ENCODE measurements around the gene IQCC. TPM values are rescaled to one million over a fixed set of nuclear protein-coding genes. Genes with fewer than 3 reads are reported as not detected.
A peak's percentile ranks its signal among the peaks of the same experiment; 100 is the strongest.

Gene IQCC
- polyA plus RNA-seq, 3 donors from 2014 or later, result 0.29 to 0.85 TPM; not detected in 1

DNA sequence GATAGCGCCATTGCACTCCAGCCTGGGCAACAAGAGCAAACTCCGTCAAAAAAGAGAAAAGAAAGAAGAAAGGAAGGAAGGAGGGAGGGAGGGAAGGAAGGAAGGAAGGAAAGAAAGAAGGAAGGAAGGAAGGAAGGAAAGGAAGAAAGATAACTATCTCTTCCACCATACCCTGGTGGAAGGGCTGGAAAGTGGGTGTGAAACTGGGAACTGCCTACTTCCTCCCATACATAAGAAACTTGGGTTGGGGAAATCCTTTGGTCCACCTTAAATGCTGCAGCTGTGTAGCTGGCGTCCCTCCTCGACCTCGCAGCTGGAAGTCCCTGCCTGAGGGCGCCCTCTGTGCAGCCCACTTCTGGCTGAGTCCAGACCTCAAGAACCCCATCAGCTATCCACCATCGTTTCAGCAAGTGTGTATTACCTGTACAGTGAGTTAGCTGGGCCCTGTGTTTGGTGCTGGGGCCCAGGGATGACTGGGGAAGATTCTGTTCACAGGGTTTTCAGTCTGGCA, 36.9 kb downstream of the IQCC start:
- H3K4me1 Mint-ChIP-seq, result peaks cover 15 to 31% of the 10 kb centered on the region in 2 donors
- peak overlapping the region in 4 of 5 donors; percentile 23 to 41 (median 34) for H3K4me3 Mint-ChIP-seq
- no peak for DNase-seq
- peak overlapping the region in 1 of 6 donors; percentile 61 for H3K27ac Mint-ChIP-seq
- H3K27me3 Mint-ChIP-seq (ENCODE audit: low read depth in 3 of 3), result no peaks in the 10 kb centered on the region
- no peaks in the 10 kb centered on the region for H3K9me3 Mint-ChIP-seq
- no peaks in the 10 kb centered on the region for H3K36me3 Mint-ChIP-seq

GRCh38 chr1:32246888-32247273, 41.4 kb downstream of the IQCC start, which contains the start of gene FAM167B:
Gene FAM167B, plus strand, starts transcription at chr1:32247222. Its CDS starts 200 bp downstream, at chr1:32247422.
- Mint-ChIP-seq H3K4me3 (peak within 1 kb of the TSS; percentile 48 to 85 (median 80)), H3K27me3 (ENCODE audit: low read depth in 3 of 3) (peaks cover 14 to 21% (median 19%) of the 10 kb centered on the region in 3 donors), H3K36me3 (peaks cover 0 to 4% (median 3%) of the 10 kb centered on the region in 3 donors), H3K4me1 (peaks cover 43 to 53% of the 10 kb centered on the region in 2 donors), H3K9me3 (peaks cover 0 to 1% (median 0%) of the 10 kb centered on the region in 6 donors), H3K27ac (peak within 1 kb of the TSS; percentile 91 to 98 (median 96))
- no peak for DNase-seq

DNA sequence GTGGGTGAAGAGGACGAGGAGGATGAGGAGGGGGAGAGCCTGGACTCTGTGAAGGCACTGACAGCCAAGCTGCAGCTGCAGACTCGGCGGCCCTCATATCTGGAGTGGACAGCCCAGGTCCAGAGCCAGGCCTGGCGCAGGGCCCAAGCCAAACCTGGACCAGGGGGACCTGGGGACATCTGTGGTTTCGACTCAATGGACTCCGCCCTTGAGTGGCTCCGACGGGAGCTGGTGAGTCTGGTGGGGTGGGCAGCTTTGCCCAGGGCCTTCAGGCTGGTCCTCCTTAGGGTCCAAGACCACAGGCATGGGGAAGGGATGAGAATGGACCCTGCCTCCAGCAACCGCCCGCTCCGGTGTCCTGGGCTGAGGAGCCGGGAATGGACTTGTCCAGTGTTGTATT, 42.0 kb downstream of the IQCC start:
- peak overlapping the region in 2 of 5 donors; percentile 72 to 85 for H3K4me3 Mint-ChIP-seq
- H3K27me3 Mint-ChIP-seq (ENCODE audit: low read depth in 3 of 3), result peaks cover 17 to 26% (median 24%) of the 10 kb centered on the region in 3 donors
- H3K36me3 Mint-ChIP-seq, result peaks cover 1 to 5% (median 4%) of the 10 kb centered on the region in 3 donors
- H3K27ac Mint-ChIP-seq, result peak overlapping the region; percentile 34 to 98 (median 94)
- H3K4me1 Mint-ChIP-seq, result peaks cover 48 to 55% of the 10 kb centered on the region in 2 donors
- DNase-seq, result no peak
- H3K9me3 Mint-ChIP-seq, result peaks cover 0 to 1% (median 0%) of the 10 kb centered on the region in 6 donors

DNA sequence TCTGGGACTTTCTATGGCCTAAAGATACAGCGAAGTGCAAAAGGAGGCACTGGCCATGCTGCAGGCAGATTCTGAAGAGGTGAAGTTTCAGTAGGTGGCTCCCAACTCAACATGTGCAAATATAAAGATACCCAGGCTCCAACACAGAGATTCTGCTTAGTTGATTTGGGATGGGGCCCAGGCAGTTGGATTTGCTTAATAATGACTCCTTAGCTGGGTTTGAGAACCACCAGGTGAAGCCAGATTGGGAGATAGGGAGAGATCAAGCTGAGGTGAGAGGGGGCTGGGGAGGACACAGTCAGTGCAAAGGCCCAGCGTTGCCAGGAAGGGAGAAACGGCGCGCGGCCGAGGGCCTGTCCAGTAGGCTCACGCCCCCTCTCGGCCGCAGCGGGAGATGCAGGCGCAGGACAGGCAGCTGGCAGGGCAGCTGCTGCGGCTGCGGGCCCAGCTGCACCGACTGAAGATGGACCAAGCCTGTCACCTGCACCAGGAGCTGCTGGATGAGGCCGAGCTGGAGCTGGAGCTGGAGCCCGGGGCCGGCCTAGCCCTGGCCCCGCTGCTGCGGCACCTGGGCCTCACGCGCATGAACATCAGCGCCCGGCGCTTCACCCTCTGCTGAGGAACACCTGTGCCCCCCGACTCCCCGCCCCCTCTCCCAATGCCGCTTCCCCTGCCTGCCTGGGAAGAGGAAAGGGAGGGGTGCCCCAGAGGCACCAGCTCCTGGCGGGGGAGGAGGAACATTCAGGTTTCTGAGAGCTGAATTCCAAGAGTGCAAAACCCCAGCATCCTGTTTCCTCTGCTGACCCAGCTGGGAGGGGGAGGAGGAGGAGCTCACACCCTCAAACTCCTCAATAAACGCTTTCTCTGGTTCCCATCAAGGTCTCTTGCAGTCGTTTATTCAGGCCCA, 42.8 kb downstream of the IQCC start:
- H3K4me3 Mint-ChIP-seq, result peak overlapping the region; percentile 80 to 100 (median 91)
- H3K4me1 Mint-ChIP-seq, result peaks cover 55 to 59% of the 10 kb centered on the region in 2 donors
- peak; percentile 75 to 77 (median 76) for DNase-seq
- peaks cover 0 to 1% (median 0%) of the 10 kb centered on the region in 6 donors for H3K9me3 Mint-ChIP-seq
- H3K27me3 Mint-ChIP-seq (ENCODE audit: low read depth in 3 of 3), result peaks cover 18 to 29% (median 27%) of the 10 kb centered on the region in 3 donors
- peaks cover 4 to 5% (median 5%) of the 10 kb centered on the region in 3 donors for H3K36me3 Mint-ChIP-seq
- H3K27ac Mint-ChIP-seq, result peak overlapping the region; percentile 96 to 100 (median 98)

- Mint-ChIP-seq H3K27me3 (ENCODE audit: low read depth in 3 of 3) (peaks cover 18 to 35% (median 33%) of the 10 kb centered on the region in 3 donors), H3K4me3 (peak overlapping the region; percentile 91 to 100 (median 92)), H3K36me3 (peaks cover 5 to 7% (median 5%) of the 10 kb centered on the region in 3 donors), H3K27ac (peak overlapping the region; percentile 96 to 100 (median 98)), H3K9me3 (peaks cover 0 to 1% (median 0%) of the 10 kb centered on the region in 6 donors), H3K4me1 (peaks cover 71 to 74% of the 10 kb centered on the region in 2 donors)
- DNase-seq, result peak; percentile 88 to 89 (median 89)
Observed at GRCh38 chr1:32249831-32250525, 44.5 kb downstream of the IQCC start.

DNA sequence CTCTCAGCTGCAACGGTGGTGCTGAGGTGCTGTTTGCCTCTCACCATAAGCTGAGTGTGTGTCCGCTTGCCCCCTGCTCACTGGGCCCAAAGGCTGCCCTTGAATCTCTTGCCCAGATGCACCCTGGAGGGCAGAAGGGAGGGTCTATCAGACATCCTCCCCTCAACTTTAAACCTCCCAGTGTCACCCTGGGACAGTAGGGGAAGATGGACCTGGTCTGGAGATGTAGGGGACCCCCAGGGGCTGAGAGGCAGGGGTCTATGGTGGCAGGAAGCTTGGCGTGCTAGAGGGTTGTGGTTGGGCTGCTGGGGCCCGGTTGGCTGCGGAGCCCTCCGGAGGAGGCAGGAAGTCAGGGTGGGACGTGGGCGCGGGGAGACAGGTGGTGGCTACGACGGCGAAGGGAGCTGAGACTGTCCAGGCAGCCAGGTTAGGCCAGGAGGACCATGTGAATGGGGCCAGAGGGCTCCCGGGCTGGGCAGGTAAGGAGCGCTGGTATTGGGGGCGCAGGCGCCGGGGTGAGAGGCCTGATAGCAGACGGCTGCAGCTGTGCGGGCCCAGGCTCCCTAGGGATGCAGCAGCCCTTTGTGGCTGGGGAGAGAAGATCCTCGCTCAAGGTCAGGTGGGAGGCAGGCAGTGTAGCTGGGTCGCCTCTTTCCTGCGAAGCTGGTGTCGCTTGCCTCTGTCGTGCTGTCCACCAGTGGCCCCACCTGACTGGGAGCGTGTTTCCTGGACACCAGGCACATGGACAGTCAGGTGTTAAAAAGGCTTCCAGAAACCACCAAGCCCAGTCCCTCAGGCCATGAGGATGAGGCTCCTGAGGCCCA, 45.6 kb downstream of the IQCC start, which contains the start of gene LCK:
TSS of gene LCK (plus strand) at position 373 of the 824 bp plus-strand sequence. CDS start 23,065 bp downstream, outside the sequence.
- peak; percentile 68 to 73 (median 69) for DNase-seq
- Mint-ChIP-seq H3K36me3 (peaks cover 5 to 7% (median 5%) of the 10 kb centered on the region in 3 donors), H3K4me1 (peaks cover 80 to 83% of the 10 kb centered on the region in 2 donors), H3K27me3 (ENCODE audit: low read depth in 3 of 3) (peaks cover 18 to 35% (median 33%) of the 10 kb centered on the region in 3 donors), H3K27ac (peak within 1 kb of the TSS; percentile 96 to 100 (median 98)), H3K9me3 (peaks cover 0 to 1% (median 0%) of the 10 kb centered on the region in 6 donors), H3K4me3 (peak within 1 kb of the TSS; percentile 91 to 100 (median 92))

- H3K36me3 Mint-ChIP-seq, result peaks cover 7 to 14% (median 9%) of the 10 kb centered on the region in 3 donors
- H3K9me3 Mint-ChIP-seq, result peaks cover 0 to 1% (median 0%) of the 10 kb centered on the region in 6 donors
- H3K27ac Mint-ChIP-seq, result peak overlapping the region; percentile 86 to 96 (median 95)
- H3K4me1 Mint-ChIP-seq, result peaks cover 80% of the 10 kb centered on the region in 2 donors
- H3K27me3 Mint-ChIP-seq (ENCODE audit: low read depth in 3 of 3), result peaks cover 13 to 29% (median 25%) of the 10 kb centered on the region in 3 donors
- H3K4me3 Mint-ChIP-seq, result peak overlapping the region; percentile 71 to 91 (median 79)
- DNase-seq, result peak in 1 of 3 donors; percentile 11
Observed at GRCh38 chr1:32255072-32256071, 49.9 kb downstream of the IQCC start.

- DNase-seq, result peak in 2 of 3 donors; percentile 35 to 46
- peaks cover 0 to under 1% (median 0%) of the 10 kb centered on the region in 6 donors for H3K9me3 Mint-ChIP-seq
- peak overlapping the region; percentile 92 to 98 (median 96) for H3K27ac Mint-ChIP-seq
- peak overlapping the region; percentile 78 to 92 (median 83) for H3K4me3 Mint-ChIP-seq
- H3K36me3 Mint-ChIP-seq, result peaks cover 10 to 18% (median 11%) of the 10 kb centered on the region in 3 donors
- peaks cover 5 to 21% (median 19%) of the 10 kb centered on the region in 3 donors for H3K27me3 Mint-ChIP-seq (ENCODE audit: low read depth in 3 of 3)
- H3K4me1 Mint-ChIP-seq, result peaks cover 74 to 75% of the 10 kb centered on the region in 2 donors
Observed at GRCh38 chr1:32256473-32257226, 51.2 kb downstream of the IQCC start.

DNA sequence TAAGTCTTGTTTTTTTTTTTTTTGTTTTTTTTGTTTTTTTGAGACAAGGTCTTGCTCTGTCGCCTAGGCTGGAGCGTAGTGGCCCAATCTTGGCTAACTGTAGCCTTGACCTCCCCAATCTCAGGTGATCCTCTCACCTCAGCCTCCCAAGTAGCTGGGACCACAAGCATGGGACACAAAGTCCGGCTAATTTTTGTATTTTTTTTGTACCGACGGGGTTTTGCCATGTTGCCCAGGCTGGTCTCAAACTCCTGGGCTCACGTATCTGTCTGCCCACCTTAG, 51.7 kb downstream of the IQCC start:
- DNase-seq, result no peak
- Mint-ChIP-seq H3K4me3 (peak overlapping the region; percentile 78 to 92 (median 83)), H3K27ac (peak overlapping the region; percentile 92 to 98 (median 96)), H3K36me3 (peaks cover 8 to 14% (median 10%) of the 10 kb centered on the region in 3 donors), H3K9me3 (no peaks in the 10 kb centered on the region), H3K4me1 (peaks cover 68 to 70% of the 10 kb centered on the region in 2 donors), H3K27me3 (ENCODE audit: low read depth in 3 of 3) (peaks cover 3 to 18% (median 15%) of the 10 kb centered on the region in 3 donors)

All from immature natural killer cell (primary cell).